Adipose tissue (tissue), 3 donors: ENCODE measurements around the gene CSTPP1. TPM values are rescaled to one million over a fixed set of nuclear protein-coding genes. Genes with fewer than 3 reads are reported as not detected.
"Not testable (repeated sequence)": the region's sequence is repeated elsewhere in the genome, so short reads cannot be mapped to it uniquely, and the experiment has no call there.

ENCODE experiments used
- H3K27ac ChIP-seq: one replicate; pipeline ENCODE4 v1.5.1; 2013; ENCODE audit warnings: low read depth, low read length
- WGBS, 3 donors: extraction: QIAGEN DNeasy Blood & Tissue Kit; methylation state at CpG; one replicate each; pipeline ENCODE4 v1.1.7; 2013; 5-methylcytosine and 5-hydroxymethylcytosine counted together
- polyA plus RNA-seq, 3 donors: library from polyadenylated mRNA; stranded (reverse); fragments of 200-250 nt; gene quantifications; one replicate each; pipeline ENCODE4 v1.2.3, GENCODE V29; 2013
- donor health status: healthy with polysubstance abuse.
- donor health status: Bipolar disorder and iron deficiency.
- donor health status: healthy.

CSTPP1 gene
- polyA plus RNA-seq, 3 donors: 10.2 to 26.9 (median 12.0) TPM

GRCh38 chr11:47104261-47104950 lies 167.8 kb downstream of the CSTPP1 start:
- 75 to 87% (median 78%) methylated on average over 3 of the region's 3 CpGs for WGBS, 3 donors
- H3K27ac ChIP-seq: no peak overlapping the region

GRCh38 chr11:47105541-47105940 lies 169.0 kb downstream of the CSTPP1 start:
- H3K27ac ChIP-seq: no peak overlapping the region
- WGBS, 3 donors: 89 to 92% (median 92%) methylated on average over 2 of the region's 2 CpGs

- 80 to 93% (median 87%) methylated on average over 3 of the region's 3 CpGs for WGBS, 3 donors
- H3K27ac ChIP-seq: no peak overlapping the region
Measured at GRCh38 chr11:47105974-47106373, 169.4 kb downstream of the CSTPP1 start.

GRCh38 chr11:47106798-47107411 lies 170.3 kb downstream of the CSTPP1 start:
- WGBS, 3 donors: 86 to 94% (median 90%) methylated on average over 7 of the region's 7 CpGs
- no peak overlapping the region for H3K27ac ChIP-seq

GRCh38 chr11:47107744-47108143 lies 171.2 kb downstream of the CSTPP1 start:
- 76 to 93% (median 86%) methylated on average over 6 of the region's 6 CpGs for WGBS, 3 donors
- H3K27ac ChIP-seq: no peak overlapping the region

DNA sequence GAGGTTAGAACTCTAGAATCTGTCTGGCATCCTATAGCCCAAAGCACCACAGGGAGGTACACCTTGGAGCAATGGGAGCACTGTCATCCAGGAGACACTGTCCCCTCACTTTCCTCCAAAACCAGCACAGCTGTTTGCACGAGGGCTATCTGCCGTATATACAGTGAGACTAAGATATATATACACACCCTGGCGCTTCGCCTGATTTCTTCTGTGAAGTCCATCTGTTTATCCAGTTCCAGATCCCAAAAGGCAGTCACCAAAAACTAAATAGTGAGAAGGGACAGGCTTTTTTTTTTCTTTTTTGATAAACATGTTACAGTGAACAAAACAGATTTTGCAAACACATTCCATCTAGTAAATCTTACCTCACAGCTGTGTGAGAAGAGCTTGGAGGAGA lies 171.7 kb downstream of the CSTPP1 start:
- H3K27ac ChIP-seq: no peak overlapping the region
- 83 to 88% (median 88%) methylated on average over 4 of the region's 4 CpGs for WGBS, 3 donors

DNA sequence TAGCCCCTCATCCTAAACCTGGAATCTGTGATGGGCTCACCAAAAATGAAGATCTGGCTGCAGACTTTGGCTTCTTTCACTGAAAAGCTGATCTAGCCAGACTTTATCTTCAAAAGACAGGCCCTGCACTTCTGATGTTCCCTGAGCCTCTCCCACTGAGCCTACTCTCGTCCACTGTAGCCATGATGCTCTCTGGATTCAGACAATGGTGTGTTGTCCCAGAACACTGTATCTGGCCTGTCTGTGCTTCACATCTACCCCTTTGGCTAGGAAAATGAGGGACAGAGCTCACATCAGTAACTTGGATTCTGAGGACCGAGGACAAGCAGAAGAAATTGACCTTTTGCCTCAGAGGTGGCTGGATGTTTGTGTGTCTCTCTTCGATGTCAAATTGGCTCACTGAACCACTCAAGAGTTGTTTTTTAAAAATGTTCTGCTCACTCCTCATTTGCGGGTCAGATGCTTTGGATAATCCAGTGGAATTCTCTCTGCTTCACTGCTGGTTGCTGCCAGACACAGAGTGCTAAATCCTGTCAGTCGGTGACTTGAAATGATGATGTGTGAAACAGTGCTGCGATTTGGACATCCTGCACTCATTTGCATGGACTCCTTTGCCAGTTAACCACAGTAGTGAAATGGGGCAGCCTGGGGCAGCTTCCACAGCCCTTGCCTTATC lies 172.6 kb downstream of the CSTPP1 start:
- WGBS, 3 donors: 67 to 85% (median 73%) methylated on average over 6 of the region's 6 CpGs
- H3K27ac ChIP-seq: no peak overlapping the region

DNA sequence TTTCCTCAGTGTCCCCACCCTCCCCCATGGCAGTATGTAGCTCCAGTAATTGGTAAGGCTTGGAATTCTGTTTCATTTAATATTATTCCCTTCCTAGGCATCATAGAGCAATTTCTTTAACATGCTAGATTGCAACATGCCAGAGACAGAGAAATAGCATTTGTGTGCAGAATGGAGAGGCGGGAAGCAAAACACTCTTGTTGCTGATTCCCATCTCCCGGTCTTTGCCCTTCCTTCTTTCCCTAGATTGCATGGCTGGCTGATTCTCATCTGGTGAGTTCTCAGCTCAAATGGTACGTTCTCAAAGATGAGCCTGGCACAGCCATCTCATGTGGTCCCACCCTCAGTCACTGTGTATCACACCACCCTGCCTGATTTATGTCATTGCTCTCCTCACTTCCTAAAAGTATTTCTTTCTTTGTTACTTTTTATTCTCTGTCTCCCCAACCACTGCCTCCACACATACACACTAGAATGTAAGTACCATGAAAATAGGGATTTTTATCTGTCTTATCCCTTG lies 173.2 kb downstream of the CSTPP1 start:
- 78 to 92% (median 86%) methylated on average over 3 of the region's 3 CpGs for WGBS, 3 donors
- H3K27ac ChIP-seq: no peak overlapping the region

- 92 to 95% (median 95%) methylated on average over 8 of the region's 8 CpGs for WGBS, 3 donors
- no peak overlapping the region for H3K27ac ChIP-seq
Measured at GRCh38 chr11:47111318-47111804, 174.8 kb downstream of the CSTPP1 start.

GRCh38 chr11:47112941-47113340 lies 176.4 kb downstream of the CSTPP1 start:
- not testable (repeated sequence) for H3K27ac ChIP-seq

DNA sequence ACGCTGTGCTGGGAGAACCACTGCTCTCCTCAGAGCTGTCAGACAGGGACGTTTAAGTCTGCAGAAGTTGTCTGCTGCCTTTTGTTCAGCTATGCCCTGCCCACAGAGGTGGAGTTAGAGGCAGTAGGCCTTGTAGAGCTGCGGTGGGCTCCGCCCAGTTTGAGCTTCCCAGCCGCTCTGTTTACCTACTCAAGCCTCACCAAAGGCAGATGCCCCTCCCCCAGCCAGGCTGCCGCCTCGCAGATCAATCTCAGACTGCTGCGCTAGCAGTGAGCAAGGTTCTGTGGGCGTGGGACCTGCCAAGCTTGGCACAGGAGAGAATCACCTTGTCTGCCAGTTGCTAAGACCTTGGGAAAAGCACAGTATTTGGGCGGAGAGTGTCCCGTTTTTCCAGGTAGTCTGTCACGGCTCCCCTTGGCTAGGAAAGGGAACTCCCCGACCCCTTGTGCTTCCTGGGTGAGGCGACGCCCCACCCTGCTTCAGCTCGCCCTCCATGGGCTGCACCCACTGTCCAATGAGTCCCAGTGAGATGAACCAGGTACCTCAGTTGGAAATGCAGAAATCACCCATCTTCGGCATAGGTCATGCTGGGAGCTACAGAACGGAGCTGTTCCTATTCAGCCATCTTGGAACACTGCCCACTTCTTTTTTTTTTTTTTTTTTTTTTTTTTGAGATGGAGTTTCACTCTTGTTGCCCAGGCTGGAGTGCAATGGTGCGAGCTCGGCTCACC lies 182.6 kb downstream of the CSTPP1 start:
- 28 to 90% (median 84%) methylated on average over 20 of the region's 20 CpGs for WGBS, 3 donors
- not testable (repeated sequence) for H3K27ac ChIP-seq

More at GRCh38 chr11:47112941-47113340, 176.4 kb downstream of the CSTPP1 start:
- WGBS, 3 donors: 97 to 100% (median 97%) methylated on average over 3 to 4 of the region's 4 CpGs

GRCh38 chr11:47121056-47121455 lies 184.5 kb downstream of the CSTPP1 start:
- no peak overlapping the region for H3K27ac ChIP-seq
- WGBS, 3 donors: 36 to 89% (median 88%) methylated on average over 2 of the region's 2 CpGs

GRCh38 chr11:47121731-47122130 lies 185.2 kb downstream of the CSTPP1 start:
- WGBS, 3 donors: 61 to 78% (median 65%) methylated on average over 2 of the region's 2 CpGs
- H3K27ac ChIP-seq: no peak overlapping the region

DNA sequence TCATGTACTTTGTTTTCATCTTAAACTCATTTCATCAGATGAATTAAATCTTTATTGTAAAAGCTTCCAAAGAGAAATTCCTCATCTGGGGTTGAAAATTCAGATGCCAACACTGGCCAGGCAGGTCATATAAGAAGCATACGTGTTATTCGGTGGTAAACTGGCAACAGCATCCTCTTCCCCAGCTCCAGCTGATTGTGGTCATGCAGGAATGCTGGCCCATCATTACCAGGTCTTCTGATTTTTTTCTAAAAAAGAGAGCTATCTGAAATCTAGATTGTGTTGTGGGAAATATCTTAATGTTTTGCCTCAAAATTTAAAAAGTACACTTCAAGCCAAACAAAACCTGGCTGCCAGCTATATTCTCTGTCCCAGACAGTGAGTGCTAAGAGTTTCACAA lies 186.5 kb downstream of the CSTPP1 start:
- WGBS, 3 donors: 85 to 93% (median 92%) methylated on average over 2 of the region's 2 CpGs
- no peak overlapping the region for H3K27ac ChIP-seq

DNA sequence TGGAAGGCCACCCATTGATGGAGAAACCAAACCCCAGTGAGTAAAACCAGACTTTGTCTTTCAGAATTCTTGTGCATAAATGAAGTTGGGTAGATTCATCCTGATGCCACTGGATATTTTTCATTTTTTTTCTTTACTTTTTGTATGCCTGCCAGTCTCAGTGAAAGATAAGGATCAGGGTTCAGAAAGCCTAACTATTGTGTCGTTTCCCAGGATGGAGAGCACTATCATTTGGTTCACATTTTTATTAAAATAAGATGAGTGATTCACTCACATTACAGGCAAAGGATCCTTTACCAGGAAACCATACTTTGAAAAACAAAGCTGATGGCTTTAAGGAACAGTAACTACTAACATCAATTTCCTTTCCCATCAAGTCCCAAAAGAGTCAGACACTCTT lies 188.1 kb downstream of the CSTPP1 start:
- 51 to 85% (median 72%) methylated on average over 1 of the region's 1 CpG for WGBS, 3 donors
- H3K27ac ChIP-seq: no peak overlapping the region

GRCh38 chr11:47125083-47125482 lies 188.5 kb downstream of the CSTPP1 start:
- 86 to 89% (median 89%) methylated on average over 7 of the region's 7 CpGs for WGBS, 3 donors
- no peak overlapping the region for H3K27ac ChIP-seq

GRCh38 chr11:47127213-47127612 lies 190.7 kb downstream of the CSTPP1 start:
- WGBS, 3 donors: 22 to 71% (median 69%) methylated on average over 2 of the region's 2 CpGs
- H3K27ac ChIP-seq: no peak overlapping the region

GRCh38 chr11:47130543-47130942 lies 194.0 kb downstream of the CSTPP1 start:
- H3K27ac ChIP-seq: no peak overlapping the region
- 38 to 77% (median 65%) methylated on average over 3 of the region's 3 CpGs for WGBS, 3 donors
